GM19395 (cell line): Measurements from ENCODE around the gene TMEM45A.
"Not testable (repeated sequence)": the region's sequence is repeated elsewhere in the genome, so short reads cannot be mapped to it uniquely, and the experiment has no call there.

Source experiments
- ATAC-seq: cut with Tn5 transposase; IDR thresholded peaks from one replicate; pipeline ENCODE4 v1.9.1; 2021; ENCODE audit warnings: mild to moderate bottlenecking, moderate library complexity; ENCODE audit not compliant: unreplicated experiment

Gene TMEM45A

GRCh38 chr3:100531093-100531492 is 38.7 kb downstream of the TMEM45A start:
- no peak for ATAC-seq

DNA sequence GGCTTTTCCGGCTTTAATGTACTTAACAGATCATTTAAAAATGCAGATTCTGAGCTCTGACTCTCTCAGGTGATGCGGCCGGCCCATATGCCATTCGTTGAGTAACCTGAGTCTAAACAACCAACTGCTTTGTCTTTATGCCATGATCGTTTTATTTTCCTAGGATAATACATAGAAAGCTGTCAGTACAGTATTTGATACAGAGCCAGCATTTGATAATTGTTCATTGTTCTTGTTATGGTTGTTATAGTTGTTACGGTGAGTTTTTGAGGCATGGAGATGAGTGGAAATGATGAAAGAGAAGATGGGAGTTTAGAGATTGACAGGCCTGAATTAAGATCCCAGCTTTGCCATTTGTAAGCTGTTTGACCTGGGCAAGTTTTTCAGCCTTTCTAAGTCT is 40.0 kb downstream of the TMEM45A start:
- no peak for ATAC-seq

GRCh38 chr3:100533176-100533575 is 40.8 kb downstream of the TMEM45A start:
- no peak for ATAC-seq

DNA sequence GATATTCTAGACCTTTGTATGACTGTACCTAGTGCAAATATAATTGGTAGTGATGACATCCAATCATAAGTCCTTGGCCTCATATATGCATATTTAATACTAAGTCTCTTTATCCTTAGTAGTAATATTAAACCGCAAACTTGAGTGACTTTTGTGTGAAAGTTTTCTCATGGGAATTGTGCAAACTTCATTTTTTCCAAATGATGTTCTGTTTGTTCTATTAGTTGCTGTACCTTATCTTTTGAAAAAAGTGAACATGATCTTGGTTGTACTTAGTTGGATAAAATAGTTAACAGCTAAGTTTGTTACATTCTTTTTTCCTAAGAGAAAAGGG is 43.2 kb downstream of the TMEM45A start:
- ATAC-seq: no peak

- no peak for ATAC-seq
Measured at GRCh38 chr3:100536093-100536492, 43.7 kb downstream of the TMEM45A start.

DNA sequence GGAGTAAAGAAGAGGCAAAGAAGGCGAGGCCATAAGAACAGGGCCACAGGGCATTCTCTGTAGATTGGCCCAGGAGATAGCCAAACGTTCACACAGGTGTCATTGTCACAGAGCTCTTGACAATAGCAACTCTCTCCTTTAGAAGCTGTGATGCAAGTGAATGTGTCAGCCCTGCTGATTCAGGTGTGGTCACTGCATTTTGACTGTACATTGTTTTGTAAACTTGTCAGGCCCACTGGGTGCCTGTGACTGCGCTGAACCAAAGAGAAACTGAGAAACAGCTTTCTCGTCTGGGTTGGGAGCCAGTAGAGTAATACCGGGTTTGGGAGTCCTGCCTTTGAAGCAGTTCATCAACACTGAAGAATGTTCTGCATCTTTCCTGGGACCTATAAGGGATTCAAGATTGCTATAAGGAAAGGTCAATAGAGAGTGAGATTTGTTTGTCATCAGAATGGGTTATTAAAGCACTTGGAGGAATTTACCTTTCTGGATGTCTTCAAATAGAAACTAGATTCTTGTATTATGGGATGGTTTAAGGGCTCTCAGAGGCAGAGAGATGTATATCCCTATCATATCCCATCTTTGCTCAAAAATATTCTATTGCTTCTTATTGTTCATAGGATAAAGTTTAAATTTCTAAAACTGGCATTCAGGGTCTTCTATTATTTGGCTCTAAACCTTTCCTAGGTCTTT is 45.4 kb downstream of the TMEM45A start:
- no peak for ATAC-seq

GRCh38 chr3:100538339-100538706 is 45.9 kb downstream of the TMEM45A start:
- ATAC-seq: no peak

DNA sequence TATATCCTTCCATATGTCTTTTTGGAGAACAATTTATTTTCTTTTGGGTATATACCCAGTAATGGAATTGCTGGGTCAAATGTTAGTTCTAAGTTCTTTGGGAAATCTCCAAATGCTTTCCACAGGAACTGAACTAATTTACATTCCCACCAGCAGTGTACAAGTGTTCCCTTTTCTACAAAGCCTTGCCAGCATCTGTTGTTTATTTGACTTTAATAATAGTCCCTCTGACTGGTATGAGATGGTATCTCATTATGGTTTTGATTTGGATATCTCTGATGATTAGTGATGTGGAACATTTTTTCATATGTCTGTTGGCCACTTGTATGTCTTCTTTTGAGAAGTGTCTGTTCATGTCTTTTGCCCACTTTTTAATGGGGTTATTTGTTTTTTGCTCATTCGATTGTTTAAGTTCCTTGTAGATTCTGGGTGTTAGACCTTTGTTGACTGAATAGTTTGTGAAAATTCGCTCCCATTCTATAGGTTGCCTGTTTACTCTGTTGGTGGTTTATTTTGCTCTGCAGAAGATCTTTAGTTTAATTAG is 48.4 kb downstream of the TMEM45A start:
- no peak for ATAC-seq

GRCh38 chr3:100541428-100541827 is 49.0 kb downstream of the TMEM45A start:
- not testable (repeated sequence) for ATAC-seq

- no peak for ATAC-seq
Measured at GRCh38 chr3:100545371-100545770, 53.0 kb downstream of the TMEM45A start.

DNA sequence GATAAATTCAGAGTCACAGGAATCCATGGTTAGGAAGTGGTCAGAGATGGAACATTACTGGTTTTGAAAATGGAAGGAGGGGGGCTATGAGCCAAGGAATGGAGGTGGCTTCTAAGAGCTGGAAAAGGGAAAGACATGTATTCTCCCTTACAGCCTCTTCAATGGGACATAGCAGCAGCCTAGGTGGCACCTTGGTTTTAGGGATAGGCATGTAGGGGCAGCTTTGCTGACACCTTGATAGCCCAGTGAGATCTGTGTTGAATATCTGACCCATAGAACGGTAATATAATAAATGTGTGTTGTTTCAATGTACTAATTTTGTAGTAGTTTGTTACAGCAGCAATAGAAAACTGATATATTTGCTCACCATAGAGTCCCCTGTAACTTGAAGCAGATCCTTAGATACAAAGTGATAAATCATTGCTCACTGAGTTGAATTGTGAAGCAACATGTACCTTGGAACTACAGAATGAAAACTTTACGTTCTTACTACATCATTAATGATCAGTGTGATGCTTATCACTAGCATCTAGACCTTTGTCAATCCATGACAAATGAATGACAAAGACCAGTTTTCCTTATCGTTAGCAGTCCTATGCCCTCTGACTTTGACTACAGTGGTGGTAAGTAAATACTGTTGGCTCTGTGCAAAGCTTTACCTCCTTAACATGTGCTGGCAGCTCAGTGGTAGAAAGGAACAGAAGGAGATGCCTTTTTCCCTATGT is 53.8 kb downstream of the TMEM45A start:
- no peak for ATAC-seq

- no peak for ATAC-seq
Measured at GRCh38 chr3:100548053-100548452, 55.6 kb downstream of the TMEM45A start.

DNA sequence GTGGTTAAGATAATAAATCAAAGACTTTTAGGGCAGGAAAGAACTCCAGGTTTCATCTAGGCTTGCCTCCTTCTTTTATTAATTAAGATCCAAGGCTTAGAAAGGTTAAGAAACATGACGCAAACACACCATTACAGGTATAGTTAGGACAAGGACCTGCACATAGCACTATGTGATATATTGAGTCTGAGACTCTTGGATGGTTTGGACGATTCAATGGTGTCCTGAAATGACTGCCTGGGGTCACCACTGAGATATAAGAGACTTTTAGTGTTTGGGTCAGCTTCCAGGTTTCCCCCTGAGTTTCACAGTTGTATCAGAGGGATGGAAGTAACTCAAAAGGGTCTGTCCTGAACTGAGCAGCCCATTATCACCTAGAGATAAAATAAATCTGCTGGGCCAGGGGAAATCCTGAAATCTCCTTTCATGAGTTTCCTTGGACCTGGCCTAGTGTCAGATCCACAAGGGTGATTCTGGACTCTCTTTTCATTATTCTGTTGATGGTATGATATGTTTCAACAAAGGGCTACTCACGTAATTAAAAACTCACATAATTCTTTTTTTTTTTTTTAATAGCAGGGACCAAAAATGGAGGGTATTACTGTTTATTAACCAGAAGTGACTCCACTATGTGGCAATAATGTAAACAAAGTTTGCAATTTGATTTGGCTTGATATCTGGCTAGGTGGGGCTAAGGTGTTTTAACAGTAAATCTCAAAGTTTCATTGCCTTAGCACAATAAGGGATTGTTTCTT is 61.4 kb downstream of the TMEM45A start:
- ATAC-seq: no peak

- no peak for ATAC-seq
Measured at GRCh38 chr3:100554373-100554676, 61.9 kb downstream of the TMEM45A start.

DNA sequence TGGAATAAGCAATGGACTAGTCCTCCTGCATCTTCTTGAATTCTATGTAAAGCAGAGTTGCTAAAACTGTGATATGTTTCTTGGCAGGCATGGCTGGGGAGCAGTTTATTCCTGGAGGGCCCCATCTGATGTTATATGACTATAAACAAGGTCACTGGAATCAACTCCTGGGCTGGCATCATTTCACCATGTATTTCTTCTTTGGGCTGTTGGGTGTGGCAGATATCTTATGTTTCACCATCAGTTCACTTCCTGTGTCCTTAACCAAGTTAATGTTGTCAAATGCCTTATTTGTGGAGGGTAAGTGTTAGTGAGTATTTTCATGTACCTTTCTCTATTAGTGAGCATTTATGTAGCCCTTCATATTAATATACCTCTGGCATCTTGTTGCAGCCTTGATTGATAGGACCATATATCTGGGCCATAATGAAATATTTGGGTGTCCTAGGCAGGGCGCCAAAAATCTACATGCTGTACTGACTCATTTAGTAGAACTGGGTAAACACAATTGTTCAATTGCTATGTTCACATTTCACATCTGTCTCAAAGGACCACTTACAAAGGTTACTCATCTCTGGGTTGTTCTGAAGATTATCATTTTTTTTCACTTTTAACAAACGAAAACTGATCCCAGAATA is 64.4 kb downstream of the TMEM45A start:
- no peak for ATAC-seq

DNA sequence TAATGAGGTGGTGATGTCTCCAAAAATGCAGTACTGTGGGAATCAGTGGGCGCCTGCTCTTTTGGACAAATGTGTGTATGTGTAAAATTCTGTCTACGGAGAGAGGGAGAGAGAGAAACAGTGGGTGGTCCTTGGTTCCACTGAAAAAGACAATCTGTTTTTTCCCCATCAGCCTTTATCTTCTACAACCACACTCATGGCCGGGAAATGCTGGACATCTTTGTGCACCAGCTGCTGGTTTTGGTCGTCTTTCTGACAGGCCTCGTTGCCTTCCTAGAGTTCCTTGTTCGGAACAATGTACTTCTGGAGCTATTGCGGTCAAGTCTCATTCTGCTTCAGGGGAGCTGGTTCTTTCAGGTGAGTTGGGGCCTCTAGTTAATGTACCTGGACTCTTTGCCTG is 65.8 kb downstream of the TMEM45A start:
- ATAC-seq: no peak

DNA sequence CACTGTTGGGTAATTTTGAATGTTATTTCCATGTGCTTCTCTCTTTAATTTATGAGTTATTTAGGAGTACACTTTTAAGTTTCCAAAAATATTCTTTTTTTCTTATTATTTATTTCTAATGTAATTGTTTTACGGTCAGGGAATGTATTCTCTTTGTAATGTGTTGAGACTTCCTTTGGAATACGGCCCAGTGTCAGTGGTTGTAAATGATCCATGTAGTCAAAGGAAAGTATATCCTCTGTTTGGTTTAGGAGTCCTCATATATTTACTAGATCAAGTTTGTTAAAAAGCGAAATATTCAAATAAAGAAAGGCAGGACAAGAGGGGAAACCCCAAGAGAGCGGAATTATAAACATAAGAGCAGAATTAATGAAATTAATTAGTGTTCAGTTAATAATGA is 68.0 kb downstream of the TMEM45A start:
- no peak for ATAC-seq

GRCh38 chr3:100561459-100562158 is 69.2 kb downstream of the TMEM45A start:
- no peak for ATAC-seq

DNA sequence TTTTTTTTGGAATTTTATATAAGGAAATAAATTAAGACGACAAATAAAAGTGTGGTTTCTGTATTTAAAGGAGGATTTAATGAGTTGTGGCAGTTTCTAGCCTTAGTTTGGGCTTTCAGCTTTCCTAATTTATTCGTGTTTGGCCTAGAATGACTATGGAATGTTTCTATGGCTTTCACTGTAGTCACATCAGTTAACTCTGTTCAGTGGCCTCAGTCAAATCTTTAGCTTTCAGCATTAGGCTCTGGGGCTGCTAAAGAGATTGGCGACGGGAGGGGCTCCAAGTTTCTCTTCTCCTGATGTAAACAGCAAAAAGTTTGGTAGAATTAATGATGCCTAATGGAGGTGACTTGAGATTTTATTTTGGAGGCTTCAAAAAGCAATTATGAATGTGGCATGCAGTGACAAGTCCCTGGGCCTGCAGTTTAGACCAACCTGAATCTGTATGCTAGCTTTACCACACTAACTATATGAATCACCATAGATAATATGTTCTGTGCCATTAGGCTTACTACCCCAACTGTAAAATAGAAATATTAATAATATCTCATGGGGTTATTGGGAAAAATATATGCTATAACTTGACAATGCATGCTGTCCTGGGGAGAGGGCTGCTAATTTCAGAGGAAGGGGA is 69.9 kb downstream of the TMEM45A start:
- no peak for ATAC-seq

DNA sequence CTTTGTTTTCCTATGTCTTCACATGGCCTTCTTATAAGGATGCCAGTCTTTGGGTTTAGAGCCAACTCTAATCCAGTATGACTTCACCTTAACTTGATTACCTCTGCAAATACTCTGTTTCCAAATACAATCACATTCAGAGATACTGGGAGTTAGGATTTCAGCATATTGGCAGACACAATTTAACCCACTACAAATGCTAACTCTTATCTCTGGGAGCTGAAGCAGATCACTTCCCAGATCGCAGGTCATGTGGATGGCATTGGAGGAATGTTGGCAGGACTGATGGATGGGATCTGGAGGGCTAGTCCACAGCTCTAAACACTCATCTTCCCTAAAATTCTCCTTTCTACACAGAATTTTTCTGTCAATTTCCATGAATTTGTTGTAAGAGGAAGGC is 70.8 kb downstream of the TMEM45A start:
- no peak for ATAC-seq
